Measurements from ENCODE around the gene OR52A1.

The OR52A1 gene

DNA sequence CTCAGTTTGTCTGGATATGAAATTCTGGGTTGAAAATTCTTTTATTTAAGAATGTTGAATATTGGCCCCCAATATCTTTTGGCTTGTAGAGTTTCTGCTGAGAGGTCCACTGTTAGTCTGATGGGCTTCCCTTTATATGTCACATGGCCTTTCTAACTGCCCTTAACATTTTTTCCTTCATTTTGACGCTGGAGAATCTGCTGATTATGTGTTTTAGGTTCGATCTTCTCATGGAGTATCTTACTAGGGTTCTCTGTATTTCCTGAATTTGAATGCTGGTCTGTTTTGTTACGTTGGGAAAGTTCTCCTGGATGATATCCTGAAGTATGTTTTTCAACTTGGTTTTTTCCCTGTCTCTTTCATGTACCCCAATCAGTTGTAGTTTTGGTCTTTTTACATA is 39.2 kb downstream of the OR52A1 start:
- TF ChIP-seq, protein P1, sequence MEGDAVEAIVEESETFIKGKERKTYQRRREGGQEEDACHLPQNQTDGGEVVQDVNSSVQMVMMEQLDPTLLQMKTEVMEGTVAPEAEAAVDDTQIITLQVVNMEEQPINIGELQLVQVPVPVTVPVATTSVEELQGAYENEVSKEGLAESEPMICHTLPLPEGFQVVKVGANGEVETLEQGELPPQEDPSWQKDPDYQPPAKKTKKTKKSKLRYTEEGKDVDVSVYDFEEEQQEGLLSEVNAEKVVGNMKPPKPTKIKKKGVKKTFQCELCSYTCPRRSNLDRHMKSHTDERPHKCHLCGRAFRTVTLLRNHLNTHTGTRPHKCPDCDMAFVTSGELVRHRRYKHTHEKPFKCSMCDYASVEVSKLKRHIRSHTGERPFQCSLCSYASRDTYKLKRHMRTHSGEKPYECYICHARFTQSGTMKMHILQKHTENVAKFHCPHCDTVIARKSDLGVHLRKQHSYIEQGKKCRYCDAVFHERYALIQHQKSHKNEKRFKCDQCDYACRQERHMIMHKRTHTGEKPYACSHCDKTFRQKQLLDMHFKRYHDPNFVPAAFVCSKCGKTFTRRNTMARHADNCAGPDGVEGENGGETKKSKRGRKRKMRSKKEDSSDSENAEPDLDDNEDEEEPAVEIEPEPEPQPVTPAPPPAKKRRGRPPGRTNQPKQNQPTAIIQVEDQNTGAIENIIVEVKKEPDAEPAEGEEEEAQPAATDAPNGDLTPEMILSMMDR (conservative IDR thresholded peaks at IDR 0.05; ENCODE audit: low read length): no peak
- no peak overlapping the region for H3K4me3 ChIP-seq (ENCODE audit: low read length)
- DNase-seq (ENCODE audit: low read depth): no peak

DNA sequence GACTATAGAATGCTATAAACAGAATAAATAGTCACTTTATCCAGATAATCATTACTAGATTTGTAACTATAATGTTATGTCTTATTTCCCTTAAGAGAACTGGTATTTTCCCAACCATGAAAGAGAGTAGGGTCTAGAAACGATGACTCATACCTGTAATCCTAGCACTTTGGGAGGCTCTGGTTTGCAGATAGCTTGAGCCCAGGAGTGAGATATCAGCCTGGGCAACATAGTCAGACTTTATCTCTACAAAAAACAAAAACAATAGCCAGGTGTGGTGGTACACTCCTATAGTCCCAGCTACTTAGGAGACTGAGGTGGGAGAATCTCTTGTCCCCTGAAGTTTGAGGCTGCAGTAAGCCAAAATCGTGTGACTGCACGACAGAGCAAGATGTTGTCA is 47.3 kb downstream of the OR52A1 start:
- H3K4me3 ChIP-seq (ENCODE audit: low read length): no peak overlapping the region
- TF ChIP-seq, protein P1 (conservative IDR thresholded peaks at IDR 0.05; ENCODE audit: low read length): no peak
- DNase-seq (ENCODE audit: low read depth): no peak

- no peak for DNase-seq (ENCODE audit: low read depth)
- H3K4me3 ChIP-seq (ENCODE audit: low read length): no peak overlapping the region
- TF ChIP-seq, protein P1 (conservative IDR thresholded peaks at IDR 0.05; ENCODE audit: low read length): no peak
Observed at GRCh38 chr11:5103066-5103465, 51.5 kb downstream of the OR52A1 start.

DNA sequence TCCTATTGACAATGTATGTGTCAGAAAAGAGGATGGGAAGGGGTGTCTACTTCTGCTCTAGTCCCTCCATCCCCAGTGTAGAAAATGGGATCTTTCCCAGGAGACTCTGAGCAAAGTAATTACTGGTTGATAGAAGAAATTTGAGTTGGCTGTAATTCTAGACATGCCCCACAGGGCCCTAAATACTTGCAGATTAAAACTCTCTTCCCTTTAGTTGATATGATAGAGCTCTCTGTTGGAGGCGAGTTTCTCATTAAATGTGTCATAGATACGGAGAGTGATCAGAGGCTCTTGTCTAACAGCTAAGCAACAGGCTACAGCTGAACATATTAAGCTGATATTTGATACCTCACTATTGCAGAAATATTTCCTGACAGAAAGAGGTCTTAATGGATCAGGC is 52.3 kb downstream of the OR52A1 start:
- DNase-seq (ENCODE audit: low read depth): no peak
- no peak overlapping the region for H3K4me3 ChIP-seq (ENCODE audit: low read length)
- TF ChIP-seq, protein P1 (conservative IDR thresholded peaks at IDR 0.05; ENCODE audit: low read length): no peak

DNA sequence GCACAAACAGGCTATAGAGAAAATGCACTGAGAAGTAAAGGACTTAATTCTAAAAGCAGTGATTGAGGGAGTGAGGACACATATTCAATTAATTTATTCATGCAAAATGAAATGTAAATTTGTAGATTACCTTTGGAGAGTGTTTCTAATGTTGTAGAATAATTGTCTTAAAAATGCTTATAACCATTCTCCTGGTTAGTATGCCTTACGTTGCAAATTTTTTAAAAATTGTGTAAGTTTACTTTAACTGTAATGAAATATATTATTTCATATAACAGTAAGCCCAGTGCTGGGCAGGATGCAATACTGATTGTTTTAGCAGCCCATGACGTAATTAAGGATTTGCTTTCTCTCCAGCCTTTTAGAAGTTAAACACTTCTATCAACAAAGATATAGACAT is 58.5 kb downstream of the OR52A1 start:
- DNase-seq (ENCODE audit: low read depth): no peak
- TF ChIP-seq, protein P1 (conservative IDR thresholded peaks at IDR 0.05; ENCODE audit: low read length): no peak
- H3K4me3 ChIP-seq (ENCODE audit: low read length): no peak overlapping the region
